SK-N-MC (cell line): Measurements from ENCODE around the gene ETFDH.

ENCODE experiments used
- DNase-seq: peaks from one replicate; pipeline ENCODE4 v3.0.0-alpha.2; 2011; ENCODE audit warnings: low read depth, low spot score
- H3K27ac ChIP-seq: fragments of 200-600 bp; sonication (generic); 2 replicates; pipeline ENCODE4 v1.5.1; 2016; ENCODE audit warnings: mixed run types
- H3K36me3 ChIP-seq: fragments of 200-600 bp; sonication (generic); 2 replicates; pipeline ENCODE4 v1.6.1; 2017; ENCODE audit warnings: antibody characterized with exemption, low read length, mixed read lengths; ENCODE audit not compliant: insufficient read depth
- H3K4me3 ChIP-seq: fragments of 200-600 bp; sonication (generic); 2 replicates; pipeline ENCODE4 v1.5.1; 2016
- H3K9ac ChIP-seq: fragments of 200-600 bp; sonication (generic); 2 replicates; pipeline ENCODE4 v1.8.0; 2017; ENCODE audit warnings: mixed run types, mixed read lengths; ENCODE audit not compliant: insufficient read length
- H3K9me3 ChIP-seq: fragments of 200-600 bp; sonication (generic); 2 replicates; pipeline ENCODE4 v1.6.1; 2017; ENCODE audit warnings: low read depth, mild to moderate bottlenecking, antibody characterized with exemption, low read length, moderate library complexity, mixed read lengths
- EZH2 ChIP-seq: fragments of 200-600 bp; sonication (generic); IDR thresholded peaks from one replicate; pipeline ENCODE4 v1.6.1; 2017; ENCODE audit warnings: antibody characterized with exemption
- FOXP2 ChIP-seq: optimal IDR thresholded peaks from 2 replicates; pipeline ENCODE3; 2011; ENCODE audit warnings: mild to moderate bottlenecking, moderate library complexity; ENCODE audit not compliant: insufficient read depth; ENCODE audit errors: extremely low read length, control extremely low read depth
- POLR2AphosphoS5 ChIP-seq: IDR thresholded peaks from 2 replicates; pipeline ENCODE4 v1.6.1; 2012; ENCODE audit warnings: mild to moderate bottlenecking, low read depth, low read length, borderline replicate concordance

ETFDH gene

GRCh38 chr4:158670975-158671664 lies 976 bp upstream of the ETFDH start:
- TF ChIP-seq POLR2AphosphoS5, result no peak
- TF ChIP-seq FOXP2, result no peak
- no peak for TF ChIP-seq EZH2
- Histone ChIP-seq H3K9me3 (no peaks in the 10 kb centered on the region), H3K36me3 (peaks cover 23% of the 10 kb centered on the region)

GRCh38 chr4:158671665-158671914 lies 506 bp upstream of the ETFDH start, which contains the start of gene C4orf46:
Gene C4orf46 (minus strand): TSS chr4:158671887. CDS start chr4:158671801, 86 bp downstream.
- Histone ChIP-seq H3K27ac (peak within 1 kb of the TSS; percentile 80), H3K36me3 (peaks cover 22% of the 10 kb centered on the region), H3K4me3 (peak within 1 kb of the TSS; percentile 97), H3K9me3 (no peaks in the 10 kb centered on the region), H3K9ac (peak within 1 kb of the TSS; percentile 81)
- TF ChIP-seq EZH2 (no peak), POLR2AphosphoS5 (peak; percentile 48; the same call in 1 of the 2 replicates), FOXP2 (no peak)
- DNase-seq, result no peak

More at GRCh38 chr4:158670975-158671664, 976 bp upstream of the ETFDH start:
- H3K4me3 ChIP-seq, result peak overlapping the region; percentile 97
- DNase-seq, result peak; percentile 42
- peak overlapping the region; percentile 80 for H3K27ac ChIP-seq
- H3K9ac ChIP-seq, result peak overlapping the region; percentile 81

GRCh38 chr4:158673633-158674032 lies 1.5 kb downstream of the ETFDH start:
- H3K9ac ChIP-seq, result no peak overlapping the region
- no peaks in the 10 kb centered on the region for H3K9me3 ChIP-seq
- no peak overlapping the region for H3K4me3 ChIP-seq
- TF ChIP-seq FOXP2 (no peak), EZH2 (no peak)
- peaks cover 7% of the 10 kb centered on the region for H3K36me3 ChIP-seq
- no peak for DNase-seq
- H3K27ac ChIP-seq, result no peak overlapping the region

GRCh38 chr4:158676076-158676475 lies 4.0 kb downstream of the ETFDH start:
- Histone ChIP-seq H3K9ac (no peak overlapping the region), H3K27ac (no peak overlapping the region), H3K9me3 (no peaks in the 10 kb centered on the region), H3K36me3 (no peaks in the 10 kb centered on the region), H3K4me3 (no peak overlapping the region)
- DNase-seq, result no peak
- TF ChIP-seq EZH2, result no peak
- no peak for TF ChIP-seq POLR2AphosphoS5
- TF ChIP-seq FOXP2, result no peak

GRCh38 chr4:158678767-158679166 lies 6.7 kb downstream of the ETFDH start:
- H3K36me3 ChIP-seq, result no peaks in the 10 kb centered on the region; the same call in 1 of the 2 replicates
- TF ChIP-seq FOXP2 (no peak), EZH2 (no peak), POLR2AphosphoS5 (no peak)

GRCh38 chr4:158681629-158682028 lies 9.5 kb downstream of the ETFDH start:
- no peak overlapping the region for H3K27ac ChIP-seq
- TF ChIP-seq POLR2AphosphoS5 (no peak), EZH2 (no peak), FOXP2 (no peak)
- no peak overlapping the region for H3K9ac ChIP-seq
- no peaks in the 10 kb centered on the region for H3K9me3 ChIP-seq
- no peak overlapping the region for H3K4me3 ChIP-seq
- peaks cover 8% of the 10 kb centered on the region; the same call in 1 of the 2 replicates for H3K36me3 ChIP-seq
- no peak for DNase-seq

More at GRCh38 chr4:158678767-158679166, 6.7 kb downstream of the ETFDH start:
- no peaks in the 10 kb centered on the region for H3K9me3 ChIP-seq
- H3K4me3 ChIP-seq, result no peak overlapping the region
- no peak for DNase-seq
- H3K27ac ChIP-seq, result no peak overlapping the region
- no peak overlapping the region for H3K9ac ChIP-seq

- no peak overlapping the region for H3K9ac ChIP-seq
- no peaks in the 10 kb centered on the region for H3K9me3 ChIP-seq
- no peak for TF ChIP-seq FOXP2
- no peak for TF ChIP-seq EZH2
- no peak for TF ChIP-seq POLR2AphosphoS5
- no peak overlapping the region for H3K4me3 ChIP-seq
- peaks cover 8% of the 10 kb centered on the region; the same call in 1 of the 2 replicates for H3K36me3 ChIP-seq
- no peak for DNase-seq
- no peak overlapping the region for H3K27ac ChIP-seq
These were observed 10.0 kb downstream of the ETFDH start for GRCh38 chr4:158682066-158682465.

- DNase-seq, result no peak
- no peak overlapping the region for H3K4me3 ChIP-seq
- H3K9ac ChIP-seq, result no peak overlapping the region
- peaks cover 19% of the 10 kb centered on the region for H3K36me3 ChIP-seq
- H3K9me3 ChIP-seq, result no peaks in the 10 kb centered on the region
- no peak overlapping the region for H3K27ac ChIP-seq
- TF ChIP-seq EZH2, result no peak
- TF ChIP-seq POLR2AphosphoS5, result no peak
- TF ChIP-seq FOXP2, result no peak
These were observed 16.7 kb downstream of the ETFDH start for GRCh38 chr4:158688813-158689212.

- no peaks in the 10 kb centered on the region for H3K9me3 ChIP-seq
- DNase-seq, result no peak
These were observed 32.2 kb downstream of the ETFDH start for GRCh38 chr4:158704274-158704673.

More at GRCh38 chr4:158704274-158704673, 32.2 kb downstream of the ETFDH start:
- Histone ChIP-seq H3K9ac (no peak overlapping the region), H3K36me3 (peaks cover 58% of the 10 kb centered on the region), H3K4me3 (no peak overlapping the region), H3K27ac (no peak overlapping the region)
- TF ChIP-seq FOXP2 (no peak), POLR2AphosphoS5 (no peak), EZH2 (no peak)
